UCSD-AML1 (cell line): ENCODE results near the gene MCFD2.

ENCODE experiments used
- DNase-seq: peaks from one replicate; lab custom pipeline; 2025; ENCODE audit not compliant: unreplicated experiment; lab: John Stamatoyannopoulos, UW

The MCFD2 gene

GRCh38 chr2:46875226-46875899 lies 40.2 kb downstream of the MCFD2 start:
- no peak for DNase-seq

GRCh38 chr2:46874236-46874929 lies 41.2 kb downstream of the MCFD2 start:
- DNase-seq: no peak

DNA sequence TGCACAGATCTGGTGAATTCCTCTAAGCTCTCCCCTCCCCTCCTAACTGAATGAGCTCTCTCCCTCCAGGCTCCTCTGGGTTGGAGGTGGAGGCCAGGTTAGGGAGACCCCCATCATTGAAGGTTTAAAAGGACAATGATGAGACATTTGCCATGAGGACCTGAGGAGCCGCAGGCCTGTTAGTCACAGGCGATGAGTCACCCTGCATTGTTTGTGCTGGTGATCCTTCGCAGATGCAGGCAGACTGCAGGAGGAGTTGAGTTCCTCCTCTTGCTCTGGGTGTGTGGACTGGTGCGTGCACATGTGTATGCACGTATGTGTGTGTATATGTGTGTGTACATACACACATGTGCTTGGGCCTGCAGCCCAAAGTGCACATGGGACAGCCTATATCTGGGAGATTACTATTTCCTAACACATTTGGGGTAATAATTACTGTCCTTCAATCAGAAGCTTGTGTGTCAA lies 42.0 kb downstream of the MCFD2 start:
- DNase-seq: peak; percentile 48

GRCh38 chr2:46872902-46873603 lies 42.6 kb downstream of the MCFD2 start:
- no peak for DNase-seq

- DNase-seq: no peak
Measured at GRCh38 chr2:46871976-46872381, 43.6 kb downstream of the MCFD2 start.

- DNase-seq: no peak
Measured at GRCh38 chr2:46870051-46870839, 45.4 kb downstream of the MCFD2 start.

GRCh38 chr2:46869621-46870020 lies 46.0 kb downstream of the MCFD2 start:
- DNase-seq: no peak

DNA sequence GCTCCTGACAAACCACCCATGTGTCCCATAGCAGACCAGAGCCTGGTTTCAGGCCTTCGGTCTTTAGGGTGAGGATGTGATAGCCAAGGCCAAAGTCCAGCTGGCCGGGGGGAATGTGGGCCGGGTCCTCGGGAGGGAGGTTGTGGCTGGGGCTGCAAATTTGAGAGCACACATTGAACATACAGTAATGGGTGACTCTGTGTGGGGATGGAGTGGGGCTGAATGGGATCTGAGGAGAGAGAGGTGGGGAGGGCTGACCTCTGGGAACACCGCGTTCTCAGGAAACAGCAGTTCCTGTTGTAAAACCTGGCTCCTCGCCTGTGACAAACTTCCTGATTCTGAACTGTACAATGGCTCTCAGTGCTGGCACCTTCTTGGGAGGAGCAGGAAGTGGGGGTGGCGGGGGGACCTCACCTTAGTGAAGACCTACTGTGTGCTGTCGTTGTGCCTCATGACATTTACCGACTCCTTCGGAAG lies 48.8 kb downstream of the MCFD2 start:
- DNase-seq: peak; percentile 60

DNA sequence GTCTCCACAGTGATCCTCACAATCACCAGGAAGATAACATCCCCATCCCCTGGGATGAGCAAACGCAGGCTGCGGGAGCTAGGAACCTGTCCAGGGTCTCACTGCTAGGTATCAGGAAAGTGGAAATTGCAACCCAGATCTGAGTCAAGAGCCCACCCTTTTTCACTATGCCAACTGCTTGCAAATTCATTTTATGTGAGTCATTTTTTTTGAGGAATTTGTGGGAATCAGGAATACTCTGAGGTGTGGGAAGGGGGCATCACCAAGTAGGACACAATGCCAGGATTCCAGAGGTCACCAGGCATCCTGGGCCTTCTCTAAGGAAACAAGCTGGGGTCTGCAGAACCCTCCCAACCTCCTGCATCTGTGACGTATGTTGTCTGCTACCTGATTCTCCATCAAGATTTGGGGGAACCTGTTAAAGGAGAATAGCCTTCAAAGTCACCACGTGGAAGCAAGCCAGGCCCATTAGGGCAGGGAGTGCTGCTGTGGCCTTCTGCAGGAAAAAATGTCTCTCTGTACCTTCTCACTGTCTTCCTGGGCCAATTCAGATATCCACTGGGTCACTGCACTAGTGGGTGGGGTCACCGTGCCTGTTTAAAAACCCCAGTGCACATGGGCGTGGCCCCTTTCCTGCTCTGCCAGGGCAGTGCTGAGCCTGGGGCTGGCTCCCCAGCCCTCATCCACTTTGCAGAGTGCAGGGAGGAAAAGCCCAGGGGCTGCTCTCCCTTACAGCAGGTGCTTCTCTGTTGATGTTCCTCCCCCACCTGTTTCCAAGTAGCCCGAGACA lies 50.2 kb downstream of the MCFD2 start:
- DNase-seq: no peak

GRCh38 chr2:46863882-46864281 lies 51.7 kb downstream of the MCFD2 start:
- DNase-seq: no peak

DNA sequence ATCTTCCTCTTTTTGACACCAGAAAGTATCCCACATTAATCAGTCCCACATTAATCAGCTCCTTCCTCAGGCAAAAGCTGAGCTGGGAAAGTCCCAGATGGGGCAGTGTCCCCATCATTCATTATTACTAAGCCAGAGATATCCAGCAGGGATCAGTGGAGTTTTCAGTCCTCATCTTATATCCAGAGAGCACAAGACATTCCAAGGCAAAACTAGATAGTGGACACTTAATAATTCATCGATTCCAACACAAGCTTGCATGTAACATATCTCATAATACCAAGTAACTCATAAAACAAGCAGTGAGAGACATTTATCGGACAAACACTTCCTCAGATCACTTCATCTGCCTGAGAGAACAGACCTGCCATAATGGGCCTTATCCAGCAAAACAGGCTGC lies 53.1 kb downstream of the MCFD2 start:
- DNase-seq: no peak

DNA sequence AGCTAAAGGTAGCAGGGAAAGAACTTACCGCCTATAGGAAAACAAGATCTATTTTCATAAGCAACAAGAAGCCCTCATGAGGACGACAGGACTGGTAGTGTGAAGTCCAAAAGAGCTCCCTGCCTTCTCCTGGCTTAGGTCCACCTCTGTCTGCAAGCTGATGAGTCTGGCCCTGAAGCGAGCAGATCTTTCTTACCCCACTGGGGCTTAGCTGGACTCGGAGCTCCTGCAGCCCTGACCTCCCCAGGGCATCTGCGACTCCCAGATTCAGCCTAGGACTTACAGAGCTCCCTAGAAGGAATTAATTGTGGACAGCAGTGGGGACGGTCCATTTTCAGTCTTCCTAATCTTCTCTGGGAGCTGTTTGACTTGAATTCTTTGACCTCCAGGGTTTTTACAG lies 53.7 kb downstream of the MCFD2 start:
- no peak for DNase-seq

- no peak for DNase-seq
Measured at GRCh38 chr2:46859482-46859881, 56.1 kb downstream of the MCFD2 start.

DNA sequence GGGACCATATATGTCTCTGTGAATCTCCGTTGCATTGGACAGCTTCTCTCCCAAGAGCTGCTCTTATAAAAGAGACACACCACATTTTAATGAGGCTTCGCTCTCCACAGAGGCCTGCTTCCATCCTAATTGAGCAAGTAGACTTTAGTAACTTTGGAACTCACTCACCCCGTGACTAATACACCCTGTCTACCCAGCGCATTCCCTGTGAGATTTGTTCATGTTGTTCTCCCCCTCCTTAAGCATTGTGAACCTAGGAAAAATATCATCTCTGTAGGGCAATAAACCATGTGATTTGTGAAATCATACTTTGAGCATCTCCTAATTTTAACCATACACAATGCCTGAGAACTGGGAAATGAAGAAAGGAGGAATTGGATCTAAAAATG lies 56.9 kb downstream of the MCFD2 start:
- no peak for DNase-seq

- no peak for DNase-seq
Measured at GRCh38 chr2:46857871-46858701, 57.5 kb downstream of the MCFD2 start.

GRCh38 chr2:46856336-46856735 lies 59.3 kb downstream of the MCFD2 start:
- no peak for DNase-seq

DNA sequence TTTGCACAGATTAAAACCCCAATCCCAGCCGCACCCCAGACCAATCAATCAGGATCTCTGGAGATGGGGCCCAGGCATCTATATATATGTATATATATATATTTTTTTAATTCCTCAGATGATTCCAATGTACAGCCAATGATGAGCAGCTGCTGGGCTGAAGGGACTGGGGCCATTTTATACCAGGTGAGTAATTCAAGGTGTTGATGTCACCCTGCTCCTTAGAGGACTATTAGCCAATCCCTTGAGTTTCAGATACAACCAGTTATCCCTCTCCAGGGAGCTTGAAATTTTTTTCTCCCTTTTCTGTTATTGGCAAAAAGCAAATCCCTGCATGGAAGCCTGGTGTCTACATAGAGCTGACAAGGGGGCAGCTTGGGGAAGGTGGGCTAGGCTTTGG lies 59.8 kb downstream of the MCFD2 start:
- no peak for DNase-seq

DNA sequence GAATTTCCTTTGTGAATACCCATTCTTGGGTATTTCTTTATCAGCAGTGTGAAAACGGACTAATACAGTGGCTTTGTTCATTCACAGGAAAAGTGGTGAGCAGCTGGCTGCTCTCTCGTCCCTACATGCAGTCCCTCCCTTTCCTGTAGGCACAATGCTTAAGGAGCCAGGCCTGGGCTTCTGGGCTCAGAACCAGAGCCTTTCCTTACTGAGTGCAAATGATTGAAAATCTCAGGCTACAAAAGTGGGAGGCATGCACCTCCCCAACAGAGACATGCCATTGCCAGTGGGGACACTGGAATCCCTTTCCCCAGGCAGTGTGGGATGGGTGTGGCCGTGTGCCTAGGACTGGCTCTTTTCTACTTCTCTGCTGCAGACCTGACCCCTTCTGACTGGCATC lies 61.3 kb downstream of the MCFD2 start:
- no peak for DNase-seq

GRCh38 chr2:46852598-46852997 lies 63.0 kb downstream of the MCFD2 start:
- no peak for DNase-seq

DNA sequence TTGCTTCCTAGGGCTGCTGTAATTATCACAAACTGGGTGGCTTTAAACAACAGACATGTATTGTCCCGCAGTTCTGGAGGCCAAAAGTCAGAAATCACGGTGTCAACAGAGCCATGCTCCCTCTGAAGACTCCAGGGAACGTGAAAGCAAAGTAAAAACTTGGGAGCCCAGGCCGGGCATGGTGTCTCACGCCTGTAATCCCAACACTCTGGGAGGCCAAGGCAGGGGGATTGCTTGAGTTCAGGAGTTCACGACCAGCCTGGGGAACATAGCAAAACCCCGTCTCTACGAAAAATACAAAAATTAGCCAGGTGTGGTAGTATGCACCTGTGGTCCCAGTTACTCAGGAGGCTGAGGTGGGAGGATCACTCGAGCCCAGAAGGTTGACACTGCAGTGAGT lies 63.5 kb downstream of the MCFD2 start:
- no peak for DNase-seq
